Measurements from ENCODE around the gene USP24. TPM values are rescaled to one million over a fixed set of nuclear protein-coding genes. Genes with fewer than 3 reads are reported as not detected.

Gene USP24
- total and polyA plus RNA-seq, 10 of the 15 experiments (the other 5 are each of a cell fraction or from before 2014, with no cell fraction given): 4.6 to 36.5 (median 25.3) TPM

- POLR2A ChIA-PET: no interaction called here
- no TSS peak for BruUV-seq (replicated peaks)
- CTCF ChIA-PET: interaction anchor here (1.2 kb wide), 1 partner anchor 97 kb away, joined by 3 read pairs; no protein-coding TSS in a partner anchor
- Histone ChIP-seq H3K36me3 (ENCODE audit: control insufficient read depth in 2 of 2, insufficient read depth in 2 of 2, low read length in 1 of 2) (no peaks in the 10 kb centered on the region), H3K4me1 (ENCODE audit: control insufficient read depth, insufficient read depth, low read length) (no peaks in the 10 kb centered on the region), H3K79me2 (ENCODE audit: control insufficient read depth, insufficient read depth, low read length) (no peaks in the 10 kb centered on the region), H3K4me3 (no peak overlapping the region), H3K4me2 (ENCODE audit: control insufficient read depth, insufficient read depth) (no peak overlapping the region), H3K27me3 (replicated peaks in 1 of 2; ENCODE audit: control insufficient read depth in 2 of 2, insufficient read depth in 2 of 2, low read length in 1 of 2) (peaks cover 4 to 8% of the 10 kb centered on the region in 2 experiments), H4K20me1 (ENCODE audit: control insufficient read depth, insufficient read depth) (no peaks in the 10 kb centered on the region; the same call in 1 of the 2 replicates), H2AFZ (ENCODE audit: control insufficient read depth, low read depth, low read length) (no peak overlapping the region), H3K27ac (ENCODE audit: control insufficient read depth, insufficient read depth) (no peak overlapping the region), H3K9me3 (replicated peaks; ENCODE audit: control insufficient read depth, insufficient read depth, low read length) (no peaks in the 10 kb centered on the region), H3K9ac (ENCODE audit: control insufficient read depth, insufficient read depth, low read length) (no peak overlapping the region)
- FAIRE-seq: no peak
- DNase-seq (ENCODE audit: low read depth, low spot score): no peak
- SMC1A ChIA-PET (ENCODE audit: uncharacterized antibody, unreplicated experiment): interaction anchor here (0.6 kb wide), 1 partner anchor 1907 kb away, joined by 3 read pairs; no protein-coding TSS in a partner anchor
- intact Hi-C loops (cut with micrococcal nuclease; ENCODE audit: unreplicated experiment): no loop called here
- WGBS (ENCODE audit: insufficient coverage, insufficient replicate concordance, low lambda C conversion rate, missing lambda C conversion rate): 35% methylated on average over 3 of the region's 3 CpGs
- RAD21 ChIA-PET (ENCODE audit: unreplicated experiment): no interaction called here
- in situ Hi-C loops (cut with MboI): no loop called here
- no peak for TF ChIP-seq ATF2 (IDR thresholded peaks at IDR 0.05; ENCODE audit: low read length)
- ATAC-seq: no peak
These were observed 173.6 kb downstream of the USP24 start for GRCh38 chr1:55041613-55042012.

DNA sequence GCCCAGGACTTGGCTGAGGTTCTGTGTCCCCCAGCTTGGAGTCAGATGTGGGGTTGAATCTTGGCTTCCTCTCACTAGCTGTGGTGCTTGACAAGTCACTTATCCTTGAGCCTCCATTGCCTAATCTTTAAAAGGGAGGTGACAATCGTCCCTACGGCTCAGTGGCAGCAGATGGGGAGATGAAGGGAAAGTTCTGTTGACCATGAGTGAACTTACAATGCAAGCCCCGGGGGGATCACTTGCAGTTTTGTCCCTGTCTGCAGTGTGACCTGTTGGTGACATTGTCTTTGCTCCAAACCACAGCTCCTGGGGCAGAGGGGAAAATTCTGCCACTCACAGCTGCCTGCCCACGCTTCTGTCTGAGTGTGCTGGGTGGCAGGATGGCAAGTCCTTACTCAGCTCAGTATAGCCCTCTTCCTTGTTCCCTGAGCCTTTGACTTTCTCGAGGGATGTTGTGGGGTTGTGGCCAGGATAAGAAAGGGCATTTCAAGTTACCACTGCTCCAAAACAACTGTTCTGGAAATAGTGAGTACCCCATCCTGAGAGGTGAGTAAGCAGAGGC is 174.2 kb downstream of the USP24 start:
- Histone ChIP-seq H3K4me2 (ENCODE audit: control insufficient read depth, insufficient read depth) (no peak overlapping the region), H3K27ac (ENCODE audit: control insufficient read depth, insufficient read depth) (no peak overlapping the region), H4K20me1 (ENCODE audit: control insufficient read depth, insufficient read depth) (no peaks in the 10 kb centered on the region; the same call in 1 of the 2 replicates), H3K36me3 (ENCODE audit: control insufficient read depth in 2 of 2, insufficient read depth in 2 of 2, low read length in 1 of 2) (no peaks in the 10 kb centered on the region), H2AFZ (ENCODE audit: control insufficient read depth, low read depth, low read length) (no peak overlapping the region), H3K4me3 (no peak overlapping the region), H3K9me3 (replicated peaks; ENCODE audit: control insufficient read depth, insufficient read depth, low read length) (no peaks in the 10 kb centered on the region), H3K9ac (ENCODE audit: control insufficient read depth, insufficient read depth, low read length) (no peak overlapping the region), H3K79me2 (ENCODE audit: control insufficient read depth, insufficient read depth, low read length) (no peaks in the 10 kb centered on the region), H3K27me3 (replicated peaks in 1 of 2; ENCODE audit: control insufficient read depth in 2 of 2, insufficient read depth in 2 of 2, low read length in 1 of 2) (peaks cover 4 to 8% of the 10 kb centered on the region in 2 experiments), H3K4me1 (ENCODE audit: control insufficient read depth, insufficient read depth, low read length) (no peaks in the 10 kb centered on the region)
- FAIRE-seq (no peak), ATAC-seq (no peak), DNase-seq (ENCODE audit: low read depth, low spot score) (no peak)
- ChIA-PET RAD21 (ENCODE audit: unreplicated experiment) (no interaction called here), POLR2A (no interaction called here), CTCF (interaction anchor here (1.2 kb wide), 1 partner anchor 96 kb away, joined by 3 read pairs; no protein-coding TSS in a partner anchor), SMC1A (ENCODE audit: uncharacterized antibody, unreplicated experiment) (interaction anchor here (0.8 kb wide), 1 partner anchor 132 kb away, joined by 3 read pairs; no protein-coding TSS in a partner anchor)
- no TSS peak for BruUV-seq (replicated peaks)
- WGBS (ENCODE audit: insufficient coverage, insufficient replicate concordance, low lambda C conversion rate, missing lambda C conversion rate): 2% methylated on average over 5 of the region's 5 CpGs
- intact Hi-C loops (cut with micrococcal nuclease; ENCODE audit: unreplicated experiment): no loop called here
- in situ Hi-C loops (cut with MboI): no loop called here
- no peak for TF ChIP-seq ESRRA (IDR thresholded peaks at IDR 0.05; ENCODE audit: low read length)
- no peak for TF ChIP-seq MTA2 (IDR thresholded peaks at IDR 0.05; ENCODE audit: low read depth)
- TF ChIP-seq SUPT20H (IDR thresholded peaks at IDR 0.05; ENCODE audit: borderline replicate concordance, control insufficient read depth, low read depth, low read length): no peak
- no peak for TF ChIP-seq ZNF592 (IDR thresholded peaks at IDR 0.05)
- TF ChIP-seq CREB1 (IDR thresholded peaks at IDR 0.05; ENCODE audit: low read depth): no peak
- no peak for TF ChIP-seq MTA3 (IDR thresholded peaks at IDR 0.05; ENCODE audit: borderline replicate concordance, low read length)
- TF ChIP-seq SREBF2 (IDR thresholded peaks at IDR 0.05; ENCODE audit: low read length): no peak
- TF ChIP-seq MLLT1 (IDR thresholded peaks at IDR 0.05): no peak

All from GM12878 (cell line).